ENCODE measurements around the gene ARAP1.

The ARAP1 gene

GRCh38 chr11:72702096-72702495 is 50.1 kb downstream of the ARAP1 start:
- Histone ChIP-seq H3K36me3 (ENCODE audit: insufficient read depth, low read length) (peaks cover 86% of the 10 kb centered on the region; the same call in 1 of the 2 replicates), H3F3A (ENCODE audit: low read depth) (no peaks in the 10 kb centered on the region), H3K27me3 (ENCODE audit: insufficient read depth, low read length, poor library complexity, severe bottlenecking) (no peaks in the 10 kb centered on the region), H3K4me3 (ENCODE audit: low read length, poor library complexity, severe bottlenecking) (no peak overlapping the region), H4K20me1 (ENCODE audit: insufficient read depth, low read length, poor library complexity, severe bottlenecking) (no peaks in the 10 kb centered on the region), H3K9me3 (ENCODE audit: insufficient read depth, low read depth, low read length) (no peaks in the 10 kb centered on the region), H2AFZ (ENCODE audit: low read length) (no peak overlapping the region), H3K4me2 (ENCODE audit: low read depth, low read length, poor library complexity, severe bottlenecking) (no peak overlapping the region), H3K79me2 (ENCODE audit: insufficient read depth, low read length) (no peaks in the 10 kb centered on the region), H3K9me2 (replicated peaks; ENCODE audit: low read depth, low read length) (no peaks in the 10 kb centered on the region), H3K9ac (ENCODE audit: low read depth, low read length, poor library complexity, severe bottlenecking) (no peak overlapping the region), H3K4me1 (ENCODE audit: insufficient read depth, low read length, poor library complexity, severe bottlenecking) (no peaks in the 10 kb centered on the region)
- TF ChIP-seq CTCF (conservative IDR thresholded peaks at IDR 0.05; ENCODE audit: low read length) (no peak), EZH2phosphoT487 (IDR thresholded peaks at IDR 0.05; ENCODE audit: borderline replicate concordance) (no peak)

DNA sequence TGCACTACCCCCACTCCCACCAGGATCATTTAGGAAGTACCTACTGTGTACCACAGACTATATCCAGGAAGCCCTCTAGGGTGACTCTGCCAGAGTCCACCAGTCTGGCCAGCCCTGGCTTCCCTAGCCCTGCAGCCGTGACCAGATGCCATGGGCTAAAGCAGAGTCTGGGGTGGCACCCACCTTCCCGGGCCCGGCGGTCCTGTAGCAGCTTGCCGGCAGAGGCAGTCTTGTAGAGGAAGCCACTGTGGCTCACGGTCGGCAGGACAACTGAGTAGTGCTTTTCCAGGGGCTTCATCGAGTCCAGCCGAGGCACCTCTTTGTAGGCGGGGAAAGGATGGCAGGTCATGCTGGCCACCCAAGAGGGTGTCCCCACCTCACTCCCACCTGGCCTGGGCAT is 50.7 kb downstream of the ARAP1 start:
- Histone ChIP-seq H3F3A (ENCODE audit: low read depth) (no peaks in the 10 kb centered on the region), H3K9ac (ENCODE audit: low read depth, low read length, poor library complexity, severe bottlenecking) (no peak overlapping the region), H3K9me3 (ENCODE audit: insufficient read depth, low read depth, low read length) (no peaks in the 10 kb centered on the region), H3K4me1 (ENCODE audit: insufficient read depth, low read length, poor library complexity, severe bottlenecking) (no peaks in the 10 kb centered on the region), H4K20me1 (ENCODE audit: insufficient read depth, low read length, poor library complexity, severe bottlenecking) (no peaks in the 10 kb centered on the region), H3K79me2 (ENCODE audit: insufficient read depth, low read length) (no peaks in the 10 kb centered on the region), H3K4me3 (ENCODE audit: low read length, poor library complexity, severe bottlenecking) (no peak overlapping the region), H2AFZ (ENCODE audit: low read length) (no peak overlapping the region), H3K27me3 (ENCODE audit: insufficient read depth, low read length, poor library complexity, severe bottlenecking) (no peaks in the 10 kb centered on the region), H3K9me2 (replicated peaks; ENCODE audit: low read depth, low read length) (no peaks in the 10 kb centered on the region), H3K36me3 (ENCODE audit: insufficient read depth, low read length) (peaks cover 83% of the 10 kb centered on the region; the same call in 1 of the 2 replicates), H3K4me2 (ENCODE audit: low read depth, low read length, poor library complexity, severe bottlenecking) (no peak overlapping the region)
- no peak for TF ChIP-seq CTCF (conservative IDR thresholded peaks at IDR 0.05; ENCODE audit: low read length)
- no peak for TF ChIP-seq EZH2phosphoT487 (IDR thresholded peaks at IDR 0.05; ENCODE audit: borderline replicate concordance)

- peaks cover 82% of the 10 kb centered on the region; the same call in 1 of the 2 replicates for H3K36me3 ChIP-seq (ENCODE audit: insufficient read depth, low read length)
- no peaks in the 10 kb centered on the region for H3K27me3 ChIP-seq (ENCODE audit: insufficient read depth, low read length, poor library complexity, severe bottlenecking)
- no peak overlapping the region for H3K9ac ChIP-seq (ENCODE audit: low read depth, low read length, poor library complexity, severe bottlenecking)
- no peaks in the 10 kb centered on the region for H3K9me2 ChIP-seq (replicated peaks; ENCODE audit: low read depth, low read length)
- TF ChIP-seq CTCF (conservative IDR thresholded peaks at IDR 0.05; ENCODE audit: low read length): no peak
- TF ChIP-seq EZH2phosphoT487 (IDR thresholded peaks at IDR 0.05; ENCODE audit: borderline replicate concordance): no peak
- H3K9me3 ChIP-seq (ENCODE audit: insufficient read depth, low read depth, low read length): no peaks in the 10 kb centered on the region
- H2AFZ ChIP-seq (ENCODE audit: low read length): no peak overlapping the region
- H4K20me1 ChIP-seq (ENCODE audit: insufficient read depth, low read length, poor library complexity, severe bottlenecking): no peaks in the 10 kb centered on the region
- H3K4me2 ChIP-seq (ENCODE audit: low read depth, low read length, poor library complexity, severe bottlenecking): no peak overlapping the region
- H3K4me1 ChIP-seq (ENCODE audit: insufficient read depth, low read length, poor library complexity, severe bottlenecking): no peaks in the 10 kb centered on the region
- no peaks in the 10 kb centered on the region for H3F3A ChIP-seq (ENCODE audit: low read depth)
- H3K79me2 ChIP-seq (ENCODE audit: insufficient read depth, low read length): no peaks in the 10 kb centered on the region
- H3K4me3 ChIP-seq (ENCODE audit: low read length, poor library complexity, severe bottlenecking): no peak overlapping the region
These were observed 52.1 kb downstream of the ARAP1 start for GRCh38 chr11:72700146-72700545.

Measured in Loucy (cell line).